ENCODE measurements around the gene DENND1B.

The DENND1B gene

GRCh38 chr1:197467881-197468280 lies 307.4 kb downstream of the DENND1B start:
- no peak overlapping the region for H3K9ac ChIP-seq (ENCODE audit: low read length in 5 of 5)
- H3K36me3 ChIP-seq (ENCODE audit: control insufficient read depth in 5 of 5, insufficient read depth in 5 of 5, low read length in 5 of 5) = no peaks in the 10 kb centered on the region
- no peak overlapping the region for H3K27ac ChIP-seq (ENCODE audit: low read depth, low read length)
- H3K9me3 ChIP-seq (ENCODE audit: control insufficient read depth in 5 of 5, low read length in 5 of 5) = no peaks in the 10 kb centered on the region
- H3K4me1 ChIP-seq (ENCODE audit: control insufficient read depth in 5 of 5, insufficient read depth in 5 of 5, low read length in 5 of 5) = peaks cover 0 to 6% (median 5%) of the 10 kb centered on the region in 5 donors
- no peak overlapping the region for H3K4me3 ChIP-seq (ENCODE audit: low read depth in 1 of 5, low read length in 5 of 5)
- H3K27me3 ChIP-seq (ENCODE audit: control insufficient read depth in 5 of 5, insufficient read depth in 4 of 5, low read length in 5 of 5) = peaks cover 0 to 2% (median 0%) of the 10 kb centered on the region in 5 donors

- Histone ChIP-seq H3K27me3 (ENCODE audit: control insufficient read depth in 5 of 5, insufficient read depth in 4 of 5, low read length in 5 of 5) (peaks cover 0 to 2% (median 0%) of the 10 kb centered on the region in 5 donors), H3K4me3 (ENCODE audit: low read depth in 1 of 5, low read length in 5 of 5) (no peak overlapping the region), H3K9me3 (ENCODE audit: control insufficient read depth in 5 of 5, low read length in 5 of 5) (no peaks in the 10 kb centered on the region), H3K36me3 (ENCODE audit: control insufficient read depth in 5 of 5, insufficient read depth in 5 of 5, low read length in 5 of 5) (no peaks in the 10 kb centered on the region), H3K4me1 (ENCODE audit: control insufficient read depth in 5 of 5, insufficient read depth in 5 of 5, low read length in 5 of 5) (peaks cover 0 to 6% (median 5%) of the 10 kb centered on the region in 5 donors), H3K27ac (ENCODE audit: low read depth, low read length) (no peak overlapping the region), H3K9ac (ENCODE audit: low read length in 5 of 5) (no peak overlapping the region)
Observed at GRCh38 chr1:197466813-197467212, 308.5 kb downstream of the DENND1B start.

- Histone ChIP-seq H3K9ac (ENCODE audit: low read length in 5 of 5) (no peak overlapping the region), H3K27ac (ENCODE audit: low read depth, low read length) (no peak overlapping the region), H3K4me3 (ENCODE audit: low read depth in 1 of 5, low read length in 5 of 5) (no peak overlapping the region), H3K36me3 (ENCODE audit: control insufficient read depth in 5 of 5, insufficient read depth in 5 of 5, low read length in 5 of 5) (no peaks in the 10 kb centered on the region), H3K27me3 (ENCODE audit: control insufficient read depth in 5 of 5, insufficient read depth in 4 of 5, low read length in 5 of 5) (no peaks in the 10 kb centered on the region), H3K9me3 (ENCODE audit: control insufficient read depth in 5 of 5, low read length in 5 of 5) (no peaks in the 10 kb centered on the region), H3K4me1 (ENCODE audit: control insufficient read depth in 5 of 5, insufficient read depth in 5 of 5, low read length in 5 of 5) (peaks cover 0 to 6% (median 5%) of the 10 kb centered on the region in 5 donors)
Observed at GRCh38 chr1:197465528-197466327, 309.6 kb downstream of the DENND1B start.

- Histone ChIP-seq H3K27me3 (ENCODE audit: control insufficient read depth in 5 of 5, insufficient read depth in 4 of 5, low read length in 5 of 5) (no peaks in the 10 kb centered on the region), H3K27ac (ENCODE audit: low read depth, low read length) (no peak overlapping the region), H3K36me3 (ENCODE audit: control insufficient read depth in 5 of 5, insufficient read depth in 5 of 5, low read length in 5 of 5) (no peaks in the 10 kb centered on the region), H3K9ac (ENCODE audit: low read length in 5 of 5) (peak overlapping the region in 1 of 5 donors; percentile 47), H3K4me3 (ENCODE audit: low read depth in 1 of 5, low read length in 5 of 5) (peak overlapping the region in 1 of 5 donors; percentile 23), H3K9me3 (ENCODE audit: control insufficient read depth in 5 of 5, low read length in 5 of 5) (no peaks in the 10 kb centered on the region), H3K4me1 (ENCODE audit: control insufficient read depth in 5 of 5, insufficient read depth in 5 of 5, low read length in 5 of 5) (peaks cover 0 to 6% (median 5%) of the 10 kb centered on the region in 5 donors)
Observed at GRCh38 chr1:197464044-197464443, 311.2 kb downstream of the DENND1B start.

GRCh38 chr1:197463142-197463541 lies 312.1 kb downstream of the DENND1B start:
- no peaks in the 10 kb centered on the region for H3K27me3 ChIP-seq (ENCODE audit: control insufficient read depth in 5 of 5, insufficient read depth in 4 of 5, low read length in 5 of 5)
- H3K36me3 ChIP-seq (ENCODE audit: control insufficient read depth in 5 of 5, insufficient read depth in 5 of 5, low read length in 5 of 5) = no peaks in the 10 kb centered on the region
- no peak overlapping the region for H3K9ac ChIP-seq (ENCODE audit: low read length in 5 of 5)
- H3K4me3 ChIP-seq (ENCODE audit: low read depth in 1 of 5, low read length in 5 of 5) = no peak overlapping the region
- peaks cover 0 to 6% (median 5%) of the 10 kb centered on the region in 5 donors for H3K4me1 ChIP-seq (ENCODE audit: control insufficient read depth in 5 of 5, insufficient read depth in 5 of 5, low read length in 5 of 5)
- no peak overlapping the region for H3K27ac ChIP-seq (ENCODE audit: low read depth, low read length)
- no peaks in the 10 kb centered on the region for H3K9me3 ChIP-seq (ENCODE audit: control insufficient read depth in 5 of 5, low read length in 5 of 5)

- H3K4me3 ChIP-seq (ENCODE audit: low read depth in 1 of 5, low read length in 5 of 5) = no peak overlapping the region
- H3K27ac ChIP-seq (ENCODE audit: low read depth, low read length) = no peak overlapping the region
- no peaks in the 10 kb centered on the region for H3K27me3 ChIP-seq (ENCODE audit: control insufficient read depth in 5 of 5, insufficient read depth in 4 of 5, low read length in 5 of 5)
- peaks cover 0 to 6% (median 5%) of the 10 kb centered on the region in 5 donors for H3K4me1 ChIP-seq (ENCODE audit: control insufficient read depth in 5 of 5, insufficient read depth in 5 of 5, low read length in 5 of 5)
- no peak overlapping the region for H3K9ac ChIP-seq (ENCODE audit: low read length in 5 of 5)
- H3K9me3 ChIP-seq (ENCODE audit: control insufficient read depth in 5 of 5, low read length in 5 of 5) = no peaks in the 10 kb centered on the region
- no peaks in the 10 kb centered on the region for H3K36me3 ChIP-seq (ENCODE audit: control insufficient read depth in 5 of 5, insufficient read depth in 5 of 5, low read length in 5 of 5)
Observed at GRCh38 chr1:197462539-197462938, 312.7 kb downstream of the DENND1B start.

All from subcutaneous abdominal adipose tissue (tissue), 5 donors.